Measurements from ENCODE around the gene ADAMTSL2.

The ADAMTSL2 gene

DNA sequence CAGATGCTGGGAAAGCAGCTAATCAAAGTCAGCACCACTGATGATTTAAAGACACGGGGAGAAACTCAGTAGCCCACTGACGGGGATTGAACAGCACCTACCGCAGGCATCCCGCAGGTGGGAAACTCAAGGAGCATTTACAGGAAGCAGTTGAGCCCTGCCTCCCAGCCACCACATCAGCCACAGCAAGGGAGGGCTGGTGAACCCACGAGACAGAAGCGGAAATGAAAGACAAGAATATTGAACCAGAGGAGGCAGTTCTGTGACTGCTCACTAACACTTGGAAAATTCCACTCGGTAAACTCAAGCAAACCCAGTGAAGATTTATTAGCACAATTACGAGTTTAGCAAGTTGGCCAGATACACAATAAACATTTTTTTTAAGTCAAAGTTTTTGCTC is 85.3 kb downstream of the ADAMTSL2 start:
- no peak for DNase-seq (ENCODE audit: low spot score)
- TF ChIP-seq, protein P1, sequence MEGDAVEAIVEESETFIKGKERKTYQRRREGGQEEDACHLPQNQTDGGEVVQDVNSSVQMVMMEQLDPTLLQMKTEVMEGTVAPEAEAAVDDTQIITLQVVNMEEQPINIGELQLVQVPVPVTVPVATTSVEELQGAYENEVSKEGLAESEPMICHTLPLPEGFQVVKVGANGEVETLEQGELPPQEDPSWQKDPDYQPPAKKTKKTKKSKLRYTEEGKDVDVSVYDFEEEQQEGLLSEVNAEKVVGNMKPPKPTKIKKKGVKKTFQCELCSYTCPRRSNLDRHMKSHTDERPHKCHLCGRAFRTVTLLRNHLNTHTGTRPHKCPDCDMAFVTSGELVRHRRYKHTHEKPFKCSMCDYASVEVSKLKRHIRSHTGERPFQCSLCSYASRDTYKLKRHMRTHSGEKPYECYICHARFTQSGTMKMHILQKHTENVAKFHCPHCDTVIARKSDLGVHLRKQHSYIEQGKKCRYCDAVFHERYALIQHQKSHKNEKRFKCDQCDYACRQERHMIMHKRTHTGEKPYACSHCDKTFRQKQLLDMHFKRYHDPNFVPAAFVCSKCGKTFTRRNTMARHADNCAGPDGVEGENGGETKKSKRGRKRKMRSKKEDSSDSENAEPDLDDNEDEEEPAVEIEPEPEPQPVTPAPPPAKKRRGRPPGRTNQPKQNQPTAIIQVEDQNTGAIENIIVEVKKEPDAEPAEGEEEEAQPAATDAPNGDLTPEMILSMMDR (IDR thresholded peaks at IDR 0.05; ENCODE audit: borderline replicate concordance, control extremely low read depth, extremely low read depth, insufficient read depth, missing control alignments) = no peak
- in situ Hi-C loops (cut with MboI; ENCODE audit: low sequenced_read_pairs, unreplicated experiment) = no loop called here

DNA sequence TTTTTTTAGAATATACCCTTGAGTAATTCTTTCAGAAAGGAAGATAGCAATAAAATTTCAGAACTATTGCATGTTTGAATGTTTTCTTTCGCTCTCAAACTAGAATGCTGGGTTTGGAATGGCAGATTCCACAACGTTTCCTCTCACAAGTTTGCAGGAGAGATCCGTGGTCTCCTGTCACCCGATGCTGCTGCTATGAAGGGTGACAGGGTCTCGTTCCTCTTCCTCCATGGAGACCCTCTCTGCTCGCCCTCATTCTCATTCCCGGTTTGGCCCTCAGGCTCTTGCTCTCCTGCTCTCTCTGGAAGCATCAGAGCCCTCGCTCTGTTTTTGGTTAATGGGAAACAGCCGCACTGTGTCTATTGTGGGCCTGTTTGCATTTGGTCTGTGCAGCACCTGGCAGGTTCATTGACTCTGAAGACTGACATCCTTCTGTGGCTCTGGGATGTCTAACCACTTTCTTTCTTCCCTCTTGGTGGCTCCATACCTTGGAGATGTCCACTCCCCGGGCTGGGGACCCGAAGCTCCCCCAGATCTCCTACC is 87.3 kb downstream of the ADAMTSL2 start:
- TF ChIP-seq, protein P1 (IDR thresholded peaks at IDR 0.05; ENCODE audit: borderline replicate concordance, control extremely low read depth, extremely low read depth, insufficient read depth, missing control alignments) = no peak
- DNase-seq (ENCODE audit: low spot score) = no peak
- in situ Hi-C loops (cut with MboI; ENCODE audit: low sequenced_read_pairs, unreplicated experiment) = no loop called here

DNA sequence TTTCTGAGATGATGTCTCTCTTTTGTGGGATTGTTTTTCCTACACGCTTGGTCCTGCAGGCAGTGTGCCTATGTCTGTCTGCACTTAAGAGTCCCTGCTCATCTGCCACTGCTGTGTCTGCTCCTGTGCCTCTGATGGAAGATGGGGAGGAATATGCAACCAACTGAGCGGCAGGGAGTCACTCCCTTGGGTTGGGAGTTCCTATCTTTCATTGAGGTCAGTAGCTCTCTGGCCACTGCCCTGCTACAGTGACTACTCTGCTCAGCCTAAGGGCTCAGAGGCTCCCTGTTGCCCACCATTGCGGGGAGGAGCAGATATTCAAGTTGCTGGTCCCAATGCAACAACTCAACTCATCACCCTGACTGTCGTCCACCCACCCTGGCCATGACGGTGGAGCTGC is 88.1 kb downstream of the ADAMTSL2 start:
- in situ Hi-C loops (cut with MboI; ENCODE audit: low sequenced_read_pairs, unreplicated experiment) = no loop called here

More for the DNA sequence above, 88.1 kb downstream of the ADAMTSL2 start:
- TF ChIP-seq, protein P1 (IDR thresholded peaks at IDR 0.05; ENCODE audit: borderline replicate concordance, control extremely low read depth, extremely low read depth, insufficient read depth, missing control alignments) = no peak
- no peak for DNase-seq (ENCODE audit: low spot score)
